Naive thymus-derived CD4-positive, alpha-beta T cell (primary cell): ENCODE measurements around the gene MIER2. TPM values are rescaled to one million over a fixed set of nuclear protein-coding genes. Genes with fewer than 3 reads are reported as not detected.

Source experiments
- ATAC-seq: fragments of 150-1000 bp; cut with Tn5 transposase; 2 replicates; pipeline ENCODE4 v1.10.0; 2021; ENCODE audit warnings: mild to moderate bottlenecking, moderate library complexity
- CTCF ChIA-PET: fragments of 350-600 bp; sonication (Branson Sonifier 250); formaldehyde crosslinking; loops from one replicate; lab custom pipeline; 2021; ENCODE audit warnings: antibody characterized with exemption; lab: Charles Lee
- POLR2A ChIA-PET: fragments of 350-600 bp; sonication (Branson Sonifier 250); formaldehyde crosslinking; loops from one replicate; lab custom pipeline; 2021; ENCODE audit warnings: antibody characterized with exemption, inconsistent platforms; lab: Charles Lee
- DNase-seq, 9 donors: peaks; one replicate each; pipeline versions ENCODE4 v3.0.0 to v3.0.0-alpha.2; 2020 to 2022; ENCODE audit warnings: mixed read lengths in 1 of 9
- H3K27ac ChIP-seq: one replicate; pipeline ENCODE4 v1.7.0; 2013; ENCODE audit warnings: mild to moderate bottlenecking, low read depth, low read length, moderate library complexity
- H3K27me3 ChIP-seq, 2 donors: one replicate each; pipeline ENCODE4 v1.7.0; 2013; ENCODE audit warnings: low read length in 2 of 2, mild to moderate bottlenecking in 2 of 2, moderate library complexity in 2 of 2; ENCODE audit not compliant: control insufficient read depth in 2 of 2, insufficient read depth in 2 of 2
- H3K36me3 ChIP-seq, 3 experiments: 1 replicate in 2 of 3; 2 replicates in 1 of 3; pipeline ENCODE4 v1.7.0; 2013; ENCODE audit warnings: low read length in 3 of 3, mild to moderate bottlenecking in 3 of 3, moderate library complexity in 1 of 3; ENCODE audit not compliant: insufficient read depth in 3 of 3, control insufficient read depth in 2 of 3
- H3K4me1 ChIP-seq, 2 donors: one replicate each; pipeline ENCODE4 v1.7.0; 2013; ENCODE audit warnings: low read length in 2 of 2, mild to moderate bottlenecking in 2 of 2, moderate library complexity in 1 of 2; ENCODE audit not compliant: control insufficient read depth in 2 of 2, insufficient read depth in 2 of 2
- H3K4me3 ChIP-seq: 2 replicates; pipeline ENCODE4 v1.7.0; 2013; ENCODE audit warnings: mild to moderate bottlenecking, low read length
- H3K9me3 ChIP-seq, 3 experiments: 1 replicate in 2 of 3; 2 replicates in 1 of 3; pipeline ENCODE4 v1.7.0; 2013; ENCODE audit warnings: low read length in 3 of 3; ENCODE audit not compliant: control insufficient read depth in 2 of 3
- H3K27ac Mint-ChIP-seq, 9 donors: one replicate each; pipeline ENCODE4 v1.8.0; 2020 to 2022; ENCODE audit warnings: mixed read lengths in 9 of 9, mild to moderate bottlenecking in 8 of 9, moderate library complexity in 5 of 9, inconsistent platforms in 2 of 9
- H3K27me3 Mint-ChIP-seq, 5 donors: one replicate each; pipeline ENCODE4 v1.8.0; 2021 to 2022; ENCODE audit warnings: mixed read lengths in 5 of 5, mild to moderate bottlenecking in 1 of 5
- H3K36me3 Mint-ChIP-seq, 5 donors: one replicate each; pipeline ENCODE4 v1.8.0; 2020 to 2022; ENCODE audit warnings: mixed read lengths in 5 of 5, mild to moderate bottlenecking in 3 of 5, inconsistent platforms in 1 of 5
- H3K4me1 Mint-ChIP-seq, 7 donors: one replicate each; pipeline ENCODE4 v1.8.0; 2020 to 2022; ENCODE audit warnings: mixed read lengths in 7 of 7, mild to moderate bottlenecking in 3 of 7, inconsistent platforms in 1 of 7
- H3K4me3 Mint-ChIP-seq, 10 donors: one replicate each; pipeline ENCODE4 v1.8.0; 2020 to 2022; ENCODE audit warnings: mild to moderate bottlenecking in 10 of 10, mixed read lengths in 10 of 10, moderate library complexity in 6 of 10, inconsistent platforms in 2 of 10
- H3K9me3 Mint-ChIP-seq, 11 donors: one replicate each; pipeline ENCODE4 v1.8.0; 2020 to 2022; ENCODE audit warnings: mixed read lengths in 11 of 11, mild to moderate bottlenecking in 4 of 11, inconsistent platforms in 1 of 11, moderate library complexity in 1 of 11
- intact Hi-C, 2 donors: fragments of 100-400 bp; cut with micrococcal nuclease; formaldehyde crosslinking; loops; one replicate each; pipeline ENCODE4 v1.15.1; 2023
- polyA plus RNA-seq, 2 donors: library from polyadenylated mRNA; unstranded; fragments of 300-500 nt; fragmentation: Illumina TruSeq; gene quantifications; one replicate each; pipeline ENCODE4 v1.2.3, GENCODE V29; 2021
- total RNA-seq, 6 experiments: library from RNA in 5 of 6; stranded (reverse) in 5 of 6; gene quantifications; 1 replicate in 5 of 6; 2 replicates in 1 of 6; pipeline ENCODE4 v1.2.3 and lab custom pipeline; 2021 to 2026

MIER2 gene
- total and polyA plus RNA-seq, 7 experiments from 2014 or later: 3.9 to 24.6 (median 16.4) TPM

- DNase-seq: no peak
- Histone ChIP-seq H3K36me3 (no peaks in the 10 kb centered on the region), H3K4me1 (no peaks in the 10 kb centered on the region), H3K9me3 (no peaks in the 10 kb centered on the region), H3K4me3 (no peak overlapping the region), H3K27me3 (peaks cover 0 to 3% of the 10 kb centered on the region in 2 donors), H3K27ac (no peak overlapping the region)
- H3K27me3 Mint-ChIP-seq: peaks cover 15 to 47% (median 37%) of the 10 kb centered on the region in 5 donors
- H3K4me1 Mint-ChIP-seq: peaks cover 5 to 14% (median 9%) of the 10 kb centered on the region in 7 donors
- no peak overlapping the region for H3K4me3 Mint-ChIP-seq
- H3K27ac Mint-ChIP-seq: peak overlapping the region in 1 of 9 donors; percentile 77
- peaks cover 0 to 3% (median 0%) of the 10 kb centered on the region in 5 donors for H3K36me3 Mint-ChIP-seq
- CTCF ChIA-PET: no interaction called here
- POLR2A ChIA-PET: no interaction called here
- peaks cover 0 to 4% (median 0%) of the 10 kb centered on the region in 11 donors for H3K9me3 Mint-ChIP-seq
- no peak for ATAC-seq
- intact Hi-C loops: no loop called here
Observed at GRCh38 chr19:379796-380195, 35.2 kb upstream of the MIER2 start.

- Mint-ChIP-seq H3K4me1 (peaks cover 5 to 12% (median 9%) of the 10 kb centered on the region in 7 donors), H3K27me3 (peaks cover 5 to 36% (median 26%) of the 10 kb centered on the region in 5 donors), H3K27ac (no peak overlapping the region), H3K4me3 (no peak overlapping the region), H3K9me3 (peaks cover 0 to 4% (median 0%) of the 10 kb centered on the region in 11 donors), H3K36me3 (peaks cover 0 to 3% (median 0%) of the 10 kb centered on the region in 5 donors)
- POLR2A ChIA-PET: no interaction called here
- H3K36me3 ChIP-seq: no peaks in the 10 kb centered on the region
- no peaks in the 10 kb centered on the region for H3K4me1 ChIP-seq
- DNase-seq (no peak), ATAC-seq (no peak)
- peaks cover 0 to 3% of the 10 kb centered on the region in 2 donors for H3K27me3 ChIP-seq
- H3K4me3 ChIP-seq: no peak overlapping the region
- H3K9me3 ChIP-seq: no peaks in the 10 kb centered on the region
- CTCF ChIA-PET: no interaction called here
- H3K27ac ChIP-seq: no peak overlapping the region
- intact Hi-C loops: no loop called here
Observed at GRCh38 chr19:378706-379105, 34.1 kb upstream of the MIER2 start.

- peaks cover 0 to 3% (median 0%) of the 10 kb centered on the region in 5 donors for H3K36me3 Mint-ChIP-seq
- H3K36me3 ChIP-seq: no peaks in the 10 kb centered on the region
- intact Hi-C loops: no loop called here
- no peaks in the 10 kb centered on the region for H3K4me1 ChIP-seq
- peaks cover 4 to 8% (median 5%) of the 10 kb centered on the region in 7 donors for H3K4me1 Mint-ChIP-seq
- no peaks in the 10 kb centered on the region for H3K9me3 ChIP-seq
- DNase-seq (no peak), ATAC-seq (no peak)
- peaks cover 2 to 36% (median 19%) of the 10 kb centered on the region in 5 donors for H3K27me3 Mint-ChIP-seq
- no peak overlapping the region for H3K4me3 ChIP-seq
- H3K27ac Mint-ChIP-seq: peak overlapping the region in 2 of 9 donors; percentile 81
- ChIA-PET CTCF (no interaction called here), POLR2A (no interaction called here)
- H3K4me3 Mint-ChIP-seq: no peak overlapping the region
- H3K27me3 ChIP-seq: no peaks in the 10 kb centered on the region
- H3K27ac ChIP-seq: no peak overlapping the region
- H3K9me3 Mint-ChIP-seq: peaks cover 0 to 3% (median 0%) of the 10 kb centered on the region in 11 donors
Observed at GRCh38 chr19:377801-378581, 33.4 kb upstream of the MIER2 start.

GRCh38 chr19:376111-376470 lies 31.5 kb upstream of the MIER2 start:
- peaks cover 2 to 39% (median 25%) of the 10 kb centered on the region in 5 donors for H3K27me3 Mint-ChIP-seq

GRCh38 chr19:375395-376110 lies 31.0 kb upstream of the MIER2 start:
- POLR2A ChIA-PET: no interaction called here
- DNase-seq: no peak
- no peaks in the 10 kb centered on the region for H3K4me1 ChIP-seq

More at GRCh38 chr19:376111-376470, 31.5 kb upstream of the MIER2 start:
- intact Hi-C loops: no loop called here
- Histone ChIP-seq H3K9me3 (no peaks in the 10 kb centered on the region), H3K27me3 (no peaks in the 10 kb centered on the region), H3K4me1 (no peaks in the 10 kb centered on the region), H3K36me3 (no peaks in the 10 kb centered on the region), H3K4me3 (no peak overlapping the region), H3K27ac (no peak overlapping the region)
- Mint-ChIP-seq H3K27ac (no peak overlapping the region), H3K4me3 (no peak overlapping the region), H3K9me3 (peaks cover 0 to 2% (median 0%) of the 10 kb centered on the region in 11 donors), H3K36me3 (no peaks in the 10 kb centered on the region), H3K4me1 (peaks cover 0 to 3% (median 0%) of the 10 kb centered on the region in 7 donors)
- ChIA-PET POLR2A (no interaction called here), CTCF (no interaction called here)
- ATAC-seq: no peak
- no peak for DNase-seq

GRCh38 chr19:374886-375235 lies 30.3 kb upstream of the MIER2 start:
- no peak for ATAC-seq
- ChIA-PET CTCF (no interaction called here), POLR2A (no interaction called here)
- Mint-ChIP-seq H3K9me3 (peaks cover 0 to 1% (median 0%) of the 10 kb centered on the region in 11 donors), H3K27ac (no peak overlapping the region), H3K27me3 (peaks cover 2 to 40% (median 18%) of the 10 kb centered on the region in 5 donors), H3K4me3 (no peak overlapping the region), H3K4me1 (peaks cover 0 to 3% (median 0%) of the 10 kb centered on the region in 7 donors), H3K36me3 (no peaks in the 10 kb centered on the region)
- H3K9me3 ChIP-seq: no peaks in the 10 kb centered on the region
- intact Hi-C loops: no loop called here
- no peak overlapping the region for H3K27ac ChIP-seq
- DNase-seq: no peak
- no peaks in the 10 kb centered on the region for H3K36me3 ChIP-seq
- no peaks in the 10 kb centered on the region for H3K4me1 ChIP-seq
- no peak overlapping the region for H3K4me3 ChIP-seq
- no peaks in the 10 kb centered on the region for H3K27me3 ChIP-seq

More at GRCh38 chr19:375395-376110, 31.0 kb upstream of the MIER2 start:
- Histone ChIP-seq H3K4me3 (no peak overlapping the region), H3K27ac (no peak overlapping the region), H3K9me3 (no peaks in the 10 kb centered on the region), H3K27me3 (no peaks in the 10 kb centered on the region), H3K36me3 (no peaks in the 10 kb centered on the region)
- peaks cover 0 to 1% (median 0%) of the 10 kb centered on the region in 11 donors for H3K9me3 Mint-ChIP-seq
- no peak overlapping the region for H3K4me3 Mint-ChIP-seq
- no peak overlapping the region for H3K27ac Mint-ChIP-seq
- CTCF ChIA-PET: no interaction called here
- no peak for ATAC-seq
- peaks cover 0 to 3% (median 0%) of the 10 kb centered on the region in 7 donors for H3K4me1 Mint-ChIP-seq
- peaks cover 2 to 42% (median 23%) of the 10 kb centered on the region in 5 donors for H3K27me3 Mint-ChIP-seq
- intact Hi-C loops: no loop called here
- H3K36me3 Mint-ChIP-seq: no peaks in the 10 kb centered on the region
